ENCODE data around the gene GCLC.

The GCLC gene

GRCh38 chr6:53540129-53540692 lies 4.7 kb downstream of the GCLC start:
- Histone ChIP-seq H3K4me3 (ENCODE audit: low read depth, low read length) (no peak overlapping the region), H3K36me3 (ENCODE audit: insufficient read depth, low read length) (no peaks in the 10 kb centered on the region), H3K27ac (ENCODE audit: low read depth, low read length) (no peak overlapping the region), H3K27me3 (ENCODE audit: insufficient read depth, low read length) (no peaks in the 10 kb centered on the region), H3K4me1 (ENCODE audit: control insufficient read depth, insufficient read depth, low read length, unreplicated experiment) (peaks cover 7% of the 10 kb centered on the region), H3K79me2 (ENCODE audit: control insufficient read depth, insufficient read depth, low read length, unreplicated experiment) (peaks cover 24% of the 10 kb centered on the region), H2AFZ (ENCODE audit: low read length, unreplicated experiment) (no peak overlapping the region)

- no peak overlapping the region for H3K27ac ChIP-seq (ENCODE audit: low read depth, low read length)
- H2AFZ ChIP-seq (ENCODE audit: low read length, unreplicated experiment) = no peak overlapping the region
- no peak overlapping the region for H3K4me3 ChIP-seq (ENCODE audit: low read depth, low read length)
- H3K79me2 ChIP-seq (ENCODE audit: control insufficient read depth, insufficient read depth, low read length, unreplicated experiment) = peaks cover 28% of the 10 kb centered on the region
- no peaks in the 10 kb centered on the region for H3K36me3 ChIP-seq (ENCODE audit: insufficient read depth, low read length)
- H3K27me3 ChIP-seq (ENCODE audit: insufficient read depth, low read length) = no peaks in the 10 kb centered on the region
- peaks cover 7% of the 10 kb centered on the region for H3K4me1 ChIP-seq (ENCODE audit: control insufficient read depth, insufficient read depth, low read length, unreplicated experiment)
Observed at GRCh38 chr6:53539561-53539960, 5.3 kb downstream of the GCLC start.

GRCh38 chr6:53536561-53536960 lies 8.3 kb downstream of the GCLC start:
- no peaks in the 10 kb centered on the region for H3K27me3 ChIP-seq (ENCODE audit: insufficient read depth, low read length)
- H3K27ac ChIP-seq (ENCODE audit: low read depth, low read length) = no peak overlapping the region
- H2AFZ ChIP-seq (ENCODE audit: low read length, unreplicated experiment) = no peak overlapping the region
- no peaks in the 10 kb centered on the region for H3K4me1 ChIP-seq (ENCODE audit: control insufficient read depth, insufficient read depth, low read length, unreplicated experiment)
- H3K36me3 ChIP-seq (ENCODE audit: insufficient read depth, low read length) = no peaks in the 10 kb centered on the region
- no peak overlapping the region for H3K4me3 ChIP-seq (ENCODE audit: low read depth, low read length)
- peaks cover 18% of the 10 kb centered on the region for H3K79me2 ChIP-seq (ENCODE audit: control insufficient read depth, insufficient read depth, low read length, unreplicated experiment)

GRCh38 chr6:53532942-53533341 lies 12.0 kb downstream of the GCLC start:
- Histone ChIP-seq H3K27ac (ENCODE audit: low read depth, low read length) (no peak overlapping the region), H2AFZ (ENCODE audit: low read length, unreplicated experiment) (no peak overlapping the region), H3K79me2 (ENCODE audit: control insufficient read depth, insufficient read depth, low read length, unreplicated experiment) (peaks cover 18% of the 10 kb centered on the region), H3K36me3 (ENCODE audit: insufficient read depth, low read length) (no peaks in the 10 kb centered on the region), H3K27me3 (ENCODE audit: insufficient read depth, low read length) (no peaks in the 10 kb centered on the region), H3K4me1 (ENCODE audit: control insufficient read depth, insufficient read depth, low read length, unreplicated experiment) (no peaks in the 10 kb centered on the region), H3K4me3 (ENCODE audit: low read depth, low read length) (no peak overlapping the region)

- peak overlapping the region; percentile 17 for H2AFZ ChIP-seq (ENCODE audit: low read length, unreplicated experiment)
- H3K36me3 ChIP-seq (ENCODE audit: insufficient read depth, low read length) = no peaks in the 10 kb centered on the region
- H3K27ac ChIP-seq (ENCODE audit: low read depth, low read length) = no peak overlapping the region
- peaks cover 18% of the 10 kb centered on the region for H3K79me2 ChIP-seq (ENCODE audit: control insufficient read depth, insufficient read depth, low read length, unreplicated experiment)
- H3K4me1 ChIP-seq (ENCODE audit: control insufficient read depth, insufficient read depth, low read length, unreplicated experiment) = no peaks in the 10 kb centered on the region
- peak overlapping the region; percentile 50 for H3K4me3 ChIP-seq (ENCODE audit: low read depth, low read length)
- H3K27me3 ChIP-seq (ENCODE audit: insufficient read depth, low read length) = no peaks in the 10 kb centered on the region
Observed at GRCh38 chr6:53532061-53532797, 12.7 kb downstream of the GCLC start.

GRCh38 chr6:53530780-53531386 lies 14.0 kb downstream of the GCLC start:
- H3K27ac ChIP-seq (ENCODE audit: low read depth, low read length) = no peak overlapping the region
- no peaks in the 10 kb centered on the region for H3K27me3 ChIP-seq (ENCODE audit: insufficient read depth, low read length)
- H3K4me3 ChIP-seq (ENCODE audit: low read depth, low read length) = no peak overlapping the region
- H2AFZ ChIP-seq (ENCODE audit: low read length, unreplicated experiment) = no peak overlapping the region
- peaks cover 18% of the 10 kb centered on the region for H3K79me2 ChIP-seq (ENCODE audit: control insufficient read depth, insufficient read depth, low read length, unreplicated experiment)
- H3K36me3 ChIP-seq (ENCODE audit: insufficient read depth, low read length) = no peaks in the 10 kb centered on the region
- no peaks in the 10 kb centered on the region for H3K4me1 ChIP-seq (ENCODE audit: control insufficient read depth, insufficient read depth, low read length, unreplicated experiment)

GRCh38 chr6:53530346-53530745 lies 14.6 kb downstream of the GCLC start:
- no peak overlapping the region for H2AFZ ChIP-seq (ENCODE audit: low read length, unreplicated experiment)
- H3K79me2 ChIP-seq (ENCODE audit: control insufficient read depth, insufficient read depth, low read length, unreplicated experiment) = peaks cover 15% of the 10 kb centered on the region
- H3K4me3 ChIP-seq (ENCODE audit: low read depth, low read length) = no peak overlapping the region
- H3K27ac ChIP-seq (ENCODE audit: low read depth, low read length) = no peak overlapping the region
- H3K27me3 ChIP-seq (ENCODE audit: insufficient read depth, low read length) = no peaks in the 10 kb centered on the region
- H3K4me1 ChIP-seq (ENCODE audit: control insufficient read depth, insufficient read depth, low read length, unreplicated experiment) = no peaks in the 10 kb centered on the region
- H3K36me3 ChIP-seq (ENCODE audit: insufficient read depth, low read length) = no peaks in the 10 kb centered on the region

GRCh38 chr6:53529324-53530036 lies 15.4 kb downstream of the GCLC start:
- Histone ChIP-seq H2AFZ (ENCODE audit: low read length, unreplicated experiment) (no peak overlapping the region), H3K79me2 (ENCODE audit: control insufficient read depth, insufficient read depth, low read length, unreplicated experiment) (peaks cover 10% of the 10 kb centered on the region), H3K27me3 (ENCODE audit: insufficient read depth, low read length) (no peaks in the 10 kb centered on the region), H3K4me1 (ENCODE audit: control insufficient read depth, insufficient read depth, low read length, unreplicated experiment) (peaks cover 8% of the 10 kb centered on the region), H3K4me3 (ENCODE audit: low read depth, low read length) (no peak overlapping the region), H3K27ac (ENCODE audit: low read depth, low read length) (no peak overlapping the region), H3K36me3 (ENCODE audit: insufficient read depth, low read length) (no peaks in the 10 kb centered on the region)

GRCh38 chr6:53528107-53528506 lies 16.8 kb downstream of the GCLC start:
- peaks cover 15% of the 10 kb centered on the region for H3K79me2 ChIP-seq (ENCODE audit: control insufficient read depth, insufficient read depth, low read length, unreplicated experiment)
- H3K36me3 ChIP-seq (ENCODE audit: insufficient read depth, low read length) = no peaks in the 10 kb centered on the region
- no peak overlapping the region for H2AFZ ChIP-seq (ENCODE audit: low read length, unreplicated experiment)
- no peak overlapping the region for H3K27ac ChIP-seq (ENCODE audit: low read depth, low read length)
- H3K4me1 ChIP-seq (ENCODE audit: control insufficient read depth, insufficient read depth, low read length, unreplicated experiment) = peaks cover 20% of the 10 kb centered on the region
- no peak overlapping the region for H3K4me3 ChIP-seq (ENCODE audit: low read depth, low read length)
- H3K27me3 ChIP-seq (ENCODE audit: insufficient read depth, low read length) = no peaks in the 10 kb centered on the region

GRCh38 chr6:53527249-53527765 lies 17.6 kb downstream of the GCLC start:
- peaks cover 20% of the 10 kb centered on the region for H3K4me1 ChIP-seq (ENCODE audit: control insufficient read depth, insufficient read depth, low read length, unreplicated experiment)
- H3K36me3 ChIP-seq (ENCODE audit: insufficient read depth, low read length) = no peaks in the 10 kb centered on the region
- H3K4me3 ChIP-seq (ENCODE audit: low read depth, low read length) = no peak overlapping the region
- H3K27ac ChIP-seq (ENCODE audit: low read depth, low read length) = no peak overlapping the region
- H2AFZ ChIP-seq (ENCODE audit: low read length, unreplicated experiment) = no peak overlapping the region
- peaks cover 8% of the 10 kb centered on the region for H3K79me2 ChIP-seq (ENCODE audit: control insufficient read depth, insufficient read depth, low read length, unreplicated experiment)
- no peaks in the 10 kb centered on the region for H3K27me3 ChIP-seq (ENCODE audit: insufficient read depth, low read length)

Measured in ACC112 (cell line).